HepG2 (cell line): ENCODE measurements around the gene DOK4. TPM values are rescaled to one million over a fixed set of nuclear protein-coding genes. Genes with fewer than 3 reads are reported as not detected.
A peak's percentile ranks its signal among the peaks of the same experiment; 100 is the strongest.

Experiments used
- ATAC-seq: fragments of 200-7000 bp; cut with Tn5 transposase; 3 replicates; pipeline ENCODE4 v1.9.1; 2020; ENCODE audit warnings: mild to moderate bottlenecking, moderate library complexity
- BruUV-seq: library from RNA; stranded (reverse); fragments of 400-500 nt; replicated peaks from 2 replicates; lab custom pipeline; 2021; lab: Mats Ljungman, UMichigan
- CTCF ChIA-PET: fragments of 300-600 bp; formaldehyde crosslinking; extraction: SDS; loops from one replicate; lab custom pipeline; 2021; ENCODE audit warnings: low total read pairs, inconsistent platforms, low intra/inter-chr PET ratio; lab: Yijun Ruan, JAX
- POLR2A ChIA-PET: fragments of 350-600 bp; sonication (Branson Sonifier 250); formaldehyde crosslinking; loops from one replicate; lab custom pipeline; 2020; ENCODE audit warnings: antibody characterized with exemption, inconsistent platforms; lab: Yijun Ruan, JAX
- DNase-seq: peaks from one replicate; pipeline ENCODE4 v3.0.0-alpha.2; 2015; ENCODE audit warnings: low spot score
- FAIRE-seq: peaks from 3 replicates; lab custom pipeline; 2011; peaks lifted over from hg19 to GRCh38; lab: Jason Lieb, UNC
- H2AFZ ChIP-seq: one replicate; pipeline ENCODE4 v1.6.1; 2011; ENCODE audit warnings: low read length, inconsistent platforms
- H3K27ac ChIP-seq: fragments of 300-600 bp; 3 replicates; pipeline ENCODE4 v1.8.0; 2011; ENCODE audit warnings: mixed run types, mild to moderate bottlenecking, mixed read lengths, low read length, inconsistent platforms; ENCODE audit not compliant: insufficient read depth; ENCODE audit errors: extremely low read length
- H3K27me3 ChIP-seq, 2 experiments: fragments of 200-600 bp in 1 of 2; 2 replicates in 1 of 2; 3 replicates in 1 of 2; pipeline versions ENCODE4 v1.6.0 to v1.8.0; 2011; ENCODE audit warnings: low read length in 2 of 2, mild to moderate bottlenecking in 2 of 2, moderate library complexity in 2 of 2, inconsistent platforms in 1 of 2; ENCODE audit not compliant: insufficient read depth in 2 of 2, control insufficient read depth in 1 of 2
- H3K36me3 ChIP-seq, 2 experiments: fragments of 200-600 bp in 1 of 2; replicated peaks in 1 of 2; 2 replicates in 1 of 2; 3 replicates in 1 of 2; pipeline versions ENCODE4 v1.5.1 to v1.8.0; 2011; ENCODE audit warnings: low read length in 2 of 2, inconsistent platforms in 1 of 2; ENCODE audit not compliant: insufficient read depth in 2 of 2, control insufficient read depth in 1 of 2
- H3K4me1 ChIP-seq: 2 replicates; pipeline ENCODE4 v1.5.1; 2012; ENCODE audit warnings: low read length, inconsistent platforms; ENCODE audit not compliant: insufficient read depth
- H3K4me2 ChIP-seq: 2 replicates; pipeline ENCODE4 v1.6.0; 2011; ENCODE audit warnings: low read depth, low read length, inconsistent platforms
- H3K4me3 ChIP-seq, 3 experiments: fragments of 200-600 bp in 1 of 3; sonication (generic), shearing (Covaris generic) in 1 of 3; replicated peaks in 1 of 3; 2 replicates each; pipeline ENCODE4 v1.5.1; 2011 to 2016; ENCODE audit warnings: low read length in 3 of 3, inconsistent platforms in 2 of 3, low read depth in 2 of 3, mild to moderate bottlenecking in 2 of 3, control low read depth in 1 of 3, mixed read lengths in 1 of 3; ENCODE audit not compliant: insufficient read depth in 1 of 3
- H3K79me2 ChIP-seq: one replicate; pipeline ENCODE4 v1.6.1; 2011; ENCODE audit warnings: low read length, inconsistent platforms; ENCODE audit not compliant: insufficient read depth
- H3K9ac ChIP-seq: 2 replicates; pipeline ENCODE4 v1.6.0; 2011; ENCODE audit warnings: mild to moderate bottlenecking, low read depth, low read length, inconsistent platforms; ENCODE audit not compliant: insufficient read depth
- H3K9me3 ChIP-seq: 2 replicates; pipeline ENCODE4 v1.5.1; 2012; ENCODE audit warnings: mild to moderate bottlenecking, low read length
- H4K20me1 ChIP-seq: 2 replicates; pipeline ENCODE4 v1.6.0; 2011; ENCODE audit warnings: inconsistent platforms, mild to moderate bottlenecking, low read length, moderate library complexity; ENCODE audit not compliant: insufficient read depth
- AGO2 ChIP-seq: fragments of 200-400 bp; formaldehyde crosslinking; optimal IDR thresholded peaks from 2 replicates; pipeline ENCODE3; 2017; ENCODE audit warnings: mild to moderate bottlenecking, low read depth, low read length, moderate library complexity
- ATF7 ChIP-seq, 2 experiments: fragments of 450-650 bp in 1 of 2; sonication (generic) in 1 of 2; formaldehyde crosslinking in 1 of 2; IDR thresholded peaks; 2 replicates each; pipeline versions ENCODE4 v1.4.0 to v1.6.1; 2016 to 2020; ENCODE audit warnings: antibody characterized with exemption in 1 of 2, mild to moderate bottlenecking in 1 of 2, missing genetic modification reagents in 1 of 2
- CCDC6 ChIP-seq: sonication (generic); formaldehyde crosslinking; IDR thresholded peaks from 2 replicates; pipeline ENCODE4 v1.8.1; 2022; ENCODE audit warnings: mild to moderate bottlenecking, missing genetic modification reagents, moderate library complexity
- JUNB ChIP-seq: sonication (generic); formaldehyde crosslinking; IDR thresholded peaks from 2 replicates; pipeline ENCODE4 v1.8.0; 2022; ENCODE audit warnings: missing genetic modification reagents, mild to moderate bottlenecking, borderline replicate concordance
- KDM4B ChIP-seq: sonication (generic); formaldehyde crosslinking; IDR thresholded peaks from 2 replicates; pipeline ENCODE4 v1.4.0; 2020; ENCODE audit warnings: missing genetic modification reagents
- MTF1 ChIP-seq: sonication (generic); formaldehyde crosslinking; IDR thresholded peaks from 2 replicates; pipeline ENCODE4 v1.5.0; 2020; ENCODE audit warnings: missing genetic modification reagents
- NAIF1 ChIP-seq: sonication (generic); formaldehyde crosslinking; IDR thresholded peaks from 2 replicates; pipeline ENCODE4 v1.5.0; 2020; ENCODE audit warnings: mild to moderate bottlenecking, missing genetic modification reagents, borderline replicate concordance
- NFIB ChIP-seq: sonication (generic); formaldehyde crosslinking; IDR thresholded peaks from 2 replicates; pipeline ENCODE4 v1.9.0; 2021; ENCODE audit warnings: missing genetic modification reagents, mild to moderate bottlenecking, borderline replicate concordance
- RBFOX2 ChIP-seq: fragments of 200-400 bp; formaldehyde crosslinking; IDR thresholded peaks from 2 replicates; pipeline ENCODE4 v1.6.1; 2017; ENCODE audit warnings: low read depth, mild to moderate bottlenecking, low read length
- SIX4 ChIP-seq: sonication (generic); formaldehyde crosslinking; IDR thresholded peaks from 2 replicates; pipeline ENCODE4 v1.4.0; 2020; ENCODE audit warnings: missing genetic modification reagents
- UBTF ChIP-seq: sonication (generic); formaldehyde crosslinking; IDR thresholded peaks from 2 replicates; pipeline ENCODE4 v1.4.0; 2020; ENCODE audit warnings: mild to moderate bottlenecking, missing genetic modification reagents
- YY1 ChIP-seq: IDR thresholded peaks from 2 replicates; pipeline ENCODE4 v1.6.1; 2011; ENCODE audit warnings: low read length, low read depth, moderate library complexity, mild to moderate bottlenecking; ENCODE audit not compliant: insufficient read depth, insufficient replicate concordance
- ZNF180 ChIP-seq: sonication (generic); formaldehyde crosslinking; IDR thresholded peaks from 2 replicates; pipeline ENCODE4 v1.4.0; 2020; ENCODE audit warnings: low read depth, missing genetic modification reagents, borderline replicate concordance
- ZNF335 ChIP-seq: sonication (generic); formaldehyde crosslinking; IDR thresholded peaks from 2 replicates; pipeline ENCODE4 v1.4.0; 2020; ENCODE audit warnings: missing genetic modification reagents
- ZNF337 ChIP-seq: sonication (generic); formaldehyde crosslinking; IDR thresholded peaks from 2 replicates; pipeline ENCODE4 v1.5.1; 2020; ENCODE audit warnings: missing genetic modification reagents, low read depth, mild to moderate bottlenecking, borderline replicate concordance
- ZNF550 ChIP-seq: sonication (generic); formaldehyde crosslinking; IDR thresholded peaks from 2 replicates; pipeline ENCODE4 v1.4.0; 2020; ENCODE audit warnings: mild to moderate bottlenecking, missing genetic modification reagents, borderline replicate concordance
- ZNF720 ChIP-seq: sonication (generic); formaldehyde crosslinking; IDR thresholded peaks from 2 replicates; pipeline ENCODE4 v1.4.0; 2020; ENCODE audit warnings: missing genetic modification reagents
- WGBS: methylation state at CpG from one replicate; pipeline ENCODE4 v1.1.6; 2017; ENCODE audit warnings: low lambda C conversion rate; 5-methylcytosine and 5-hydroxymethylcytosine counted together
- in situ Hi-C: cut with HindIII; loops from 2 replicates; pipeline ENCODE4 v1.10.0; 2017; ENCODE audit warnings: low pct_unique_long_range_greater_than_20kb; ENCODE audit not compliant: extremely low pct_ligation_motif_present
- intact Hi-C: fragments of 100-400 bp; cut with micrococcal nuclease; formaldehyde crosslinking; loops from one replicate; pipeline ENCODE4 v1.10.0; 2022; ENCODE audit not compliant: unreplicated experiment
- polyA plus RNA-seq, 8 experiments: library from polyadenylated mRNA; depleted of rRNA in 3 of 8; stranded (reverse) in 7 of 8; unstranded in 1 of 8; fragments of >200 nt; fragmentation: Illumina TruSeq in 4 of 8; extraction: Trizol in 4 of 8; gene quantifications; 2 replicates each; pipeline versions ENCODE4 v1.2.1 to v1.2.3, GENCODE V29; 2011 to 2016; ENCODE audit warnings: low read depth in 4 of 8, missing spikeins in 1 of 8, mixed read lengths in 1 of 8; ENCODE audit not compliant: insufficient read depth in 1 of 8
- total RNA-seq, 5 experiments: library from RNA; depleted of rRNA; stranded (reverse); fragments of >200 nt; fragmentation: Illumina TruSeq; extraction: Trizol; gene quantifications; 2 replicates each; pipeline ENCODE4 v1.2.3, GENCODE V29; 2016; ENCODE audit warnings: low read depth in 1 of 5
- TF ChIP-seq, protein P1 (sequence below): sonication (generic); formaldehyde crosslinking; IDR thresholded peaks from 2 replicates; pipeline ENCODE4 v1.5.0; 2020; ENCODE audit warnings: mild to moderate bottlenecking, missing genetic modification reagents, borderline replicate concordance

The DOK4 gene
- total and polyA plus RNA-seq, 2 of the 13 experiments (the other 11 are each of a cell fraction or from before 2014, with no cell fraction given): 52.7 to 70.0 TPM

- Histone ChIP-seq H3K36me3 (no peaks in the 10 kb centered on the region), H3K79me2 (no peaks in the 10 kb centered on the region), H3K9me3 (no peaks in the 10 kb centered on the region), H2AFZ (no peak overlapping the region), H3K4me2 (no peak overlapping the region), H3K4me3 (no peak overlapping the region), H3K27ac (no peak overlapping the region), H3K27me3 (no peaks in the 10 kb centered on the region), H3K4me1 (peaks cover 14% of the 10 kb centered on the region), H4K20me1 (no peaks in the 10 kb centered on the region), H3K9ac (no peak overlapping the region)
- ATAC-seq (peak; percentile 91), DNase-seq (peak; percentile 73), FAIRE-seq (peak; percentile 87)
- ChIA-PET CTCF (interaction anchor here (1.0 to 4.3 kb wide), 6 partner anchors 43 to 219 kb away, joined by 3 to 78 read pairs (median 11); partner anchors contain the start of gene POLR2C), POLR2A (interaction anchor here (0.8 to 3.0 kb wide), 5 partner anchors 40 to 102 kb away, joined by 3 to 16 read pairs (median 8); partner anchors contain the start of genes CIAPIN1, COQ9 and POLR2C)
- WGBS: 27% methylated on average over 10 of the region's 10 CpGs
- BruUV-seq: no TSS peak
- in situ Hi-C loops: loop anchor here (5.0 kb wide), 3 partner anchors 43 to 218 kb away; no protein-coding TSS in a partner anchor
- intact Hi-C loops: loop anchor here (1.0 kb wide), 5 partner anchors 44 to 220 kb away; partner anchors contain the start of gene POLR2C
- TF ChIP-seq AGO2 (no peak), ZNF337 (no peak), MTF1 (CRISPR knock-in tag) (no peak), CCDC6 (CRISPR knock-in tag) (no peak), ZNF720 (CRISPR knock-in tag) (no peak), ATF7 (IDR thresholded peaks at IDR 0.05) (no peak), ATF7 (CRISPR knock-in tag; IDR thresholded peaks at IDR 0.05) (no peak), ZNF550 (CRISPR knock-in tag) (no peak), RBFOX2 (no peak), NAIF1 (CRISPR knock-in tag) (no peak), UBTF (CRISPR knock-in tag) (no peak), ZNF335 (CRISPR knock-in tag) (peak; percentile 49; the same call in 1 of the 2 replicates), ZNF180 (CRISPR knock-in tag) (no peak; the same call in 1 of the 2 replicates), SIX4 (CRISPR knock-in tag) (no peak), JUNB (no peak), NFIB (CRISPR knock-in tag) (no peak), YY1 (peak; percentile 78), KDM4B (no peak; the same call in 1 of the 2 replicates)
- TF ChIP-seq, protein P1, sequence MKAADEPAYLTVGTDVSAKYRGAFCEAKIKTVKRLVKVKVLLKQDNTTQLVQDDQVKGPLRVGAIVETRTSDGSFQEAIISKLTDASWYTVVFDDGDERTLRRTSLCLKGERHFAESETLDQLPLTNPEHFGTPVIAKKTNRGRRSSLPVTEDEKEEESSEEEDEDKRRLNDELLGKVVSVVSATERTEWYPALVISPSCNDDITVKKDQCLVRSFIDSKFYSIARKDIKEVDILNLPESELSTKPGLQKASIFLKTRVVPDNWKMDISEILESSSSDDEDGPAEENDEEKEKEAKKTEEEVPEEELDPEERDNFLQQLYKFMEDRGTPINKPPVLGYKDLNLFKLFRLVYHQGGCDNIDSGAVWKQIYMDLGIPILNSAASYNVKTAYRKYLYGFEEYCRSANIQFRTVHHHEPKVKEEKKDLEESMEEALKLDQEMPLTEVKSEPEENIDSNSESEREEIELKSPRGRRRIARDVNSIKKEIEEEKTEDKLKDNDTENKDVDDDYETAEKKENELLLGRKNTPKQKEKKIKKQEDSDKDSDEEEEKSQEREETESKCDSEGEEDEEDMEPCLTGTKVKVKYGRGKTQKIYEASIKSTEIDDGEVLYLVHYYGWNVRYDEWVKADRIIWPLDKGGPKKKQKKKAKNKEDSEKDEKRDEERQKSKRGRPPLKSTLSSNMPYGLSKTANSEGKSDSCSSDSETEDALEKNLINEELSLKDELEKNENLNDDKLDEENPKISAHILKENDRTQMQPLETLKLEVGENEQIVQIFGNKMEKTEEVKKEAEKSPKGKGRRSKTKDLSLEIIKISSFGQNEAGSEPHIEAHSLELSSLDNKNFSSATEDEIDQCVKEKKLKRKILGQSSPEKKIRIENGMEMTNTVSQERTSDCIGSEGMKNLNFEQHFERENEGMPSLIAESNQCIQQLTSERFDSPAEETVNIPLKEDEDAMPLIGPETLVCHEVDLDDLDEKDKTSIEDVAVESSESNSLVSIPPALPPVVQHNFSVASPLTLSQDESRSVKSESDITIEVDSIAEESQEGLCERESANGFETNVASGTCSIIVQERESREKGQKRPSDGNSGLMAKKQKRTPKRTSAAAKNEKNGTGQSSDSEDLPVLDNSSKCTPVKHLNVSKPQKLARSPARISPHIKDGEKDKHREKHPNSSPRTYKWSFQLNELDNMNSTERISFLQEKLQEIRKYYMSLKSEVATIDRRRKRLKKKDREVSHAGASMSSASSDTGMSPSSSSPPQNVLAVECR (CRISPR knock-in tag): no peak
Observed at GRCh38 chr16:57519796-57520360, 33.6 kb upstream of the DOK4 start.
